OCI-LY3 (cell line): ENCODE measurements around the gene ARID5A.

Source experiments
- CTCF ChIP-seq: fragments of 200-600, 300-600 bp; sonication (generic); IDR thresholded peaks from 2 replicates; pipeline ENCODE4 v1.5.1; 2014; ENCODE audit warnings: antibody characterized with exemption, low read length, low read depth
- EZH2phosphoT487 ChIP-seq: fragments of 200-600 bp; shearing (Covaris generic); IDR thresholded peaks from 2 replicates; pipeline ENCODE4 v1.6.1; 2018; ENCODE audit warnings: antibody characterized with exemption, mixed run types, low read depth

GRCh38 chr2:96556441-96557330, 20.1 kb downstream of the ARID5A start:
- no peak for TF ChIP-seq CTCF
- TF ChIP-seq EZH2phosphoT487, result no peak
